Mucosa of stomach (tissue), 1 donor: ENCODE results near the gene UBE2J2.

Experiments
- H3K27me3 ChIP-seq: one replicate; pipeline ENCODE4 v1.7.0; 2013; ENCODE audit warnings: mild to moderate bottlenecking, low read length; ENCODE audit not compliant: control insufficient read depth, insufficient read depth
- H3K36me3 ChIP-seq: one replicate; pipeline ENCODE4 v1.7.0; 2013; ENCODE audit warnings: low read length; ENCODE audit not compliant: control insufficient read depth, insufficient read depth
- H3K4me1 ChIP-seq: one replicate; pipeline ENCODE4 v1.7.0; 2013; ENCODE audit warnings: mild to moderate bottlenecking, low read length; ENCODE audit not compliant: control insufficient read depth, insufficient read depth
- H3K4me3 ChIP-seq: one replicate; pipeline ENCODE4 v1.7.0; 2013; ENCODE audit warnings: low read length
- H3K9ac ChIP-seq: one replicate; pipeline ENCODE4 v1.7.0; 2013; ENCODE audit warnings: mild to moderate bottlenecking, low read length, moderate library complexity
- H3K9me3 ChIP-seq: one replicate; pipeline ENCODE4 v1.7.0; 2013; ENCODE audit warnings: mild to moderate bottlenecking, low read length, moderate library complexity; ENCODE audit not compliant: control insufficient read depth
- donor health status: Pancreatic carcinoma.

UBE2J2 gene

GRCh38 chr1:1208713-1209433 lies 64.8 kb downstream of the UBE2J2 start:
- Histone ChIP-seq H3K27me3 (peaks cover 38% of the 10 kb centered on the region), H3K9ac (no peak overlapping the region), H3K9me3 (no peaks in the 10 kb centered on the region), H3K4me3 (no peak overlapping the region), H3K36me3 (no peaks in the 10 kb centered on the region), H3K4me1 (peaks cover 13% of the 10 kb centered on the region)

GRCh38 chr1:1207571-1207892 lies 66.1 kb downstream of the UBE2J2 start:
- H3K9ac ChIP-seq, result no peak overlapping the region
- H3K4me1 ChIP-seq, result peaks cover 13% of the 10 kb centered on the region
- no peaks in the 10 kb centered on the region for H3K9me3 ChIP-seq
- H3K4me3 ChIP-seq, result no peak overlapping the region
- H3K36me3 ChIP-seq, result no peaks in the 10 kb centered on the region
- peaks cover 46% of the 10 kb centered on the region for H3K27me3 ChIP-seq

GRCh38 chr1:1206966-1207531 lies 66.6 kb downstream of the UBE2J2 start:
- Histone ChIP-seq H3K27me3 (peaks cover 46% of the 10 kb centered on the region), H3K9ac (no peak overlapping the region), H3K36me3 (no peaks in the 10 kb centered on the region), H3K4me3 (no peak overlapping the region), H3K4me1 (peaks cover 13% of the 10 kb centered on the region), H3K9me3 (no peaks in the 10 kb centered on the region)

- H3K4me1 ChIP-seq, result peaks cover 13% of the 10 kb centered on the region
- no peaks in the 10 kb centered on the region for H3K9me3 ChIP-seq
- H3K4me3 ChIP-seq, result no peak within 1 kb of the TSS
- H3K36me3 ChIP-seq, result no peaks in the 10 kb centered on the region
- no peak within 1 kb of the TSS for H3K9ac ChIP-seq
- peaks cover 46% of the 10 kb centered on the region for H3K27me3 ChIP-seq
These were observed 67.2 kb downstream of the UBE2J2 start, which contains the start of gene TNFRSF18 for GRCh38 chr1:1206376-1206965. TSS of gene TNFRSF18 (minus strand) at chr1:1206592. CDS start at chr1:1206571, 21 bp downstream.

GRCh38 chr1:1205769-1206375 lies 67.8 kb downstream of the UBE2J2 start:
- H3K9ac ChIP-seq, result no peak overlapping the region
- no peak overlapping the region for H3K4me3 ChIP-seq
- H3K4me1 ChIP-seq, result peaks cover 13% of the 10 kb centered on the region
- peaks cover 48% of the 10 kb centered on the region for H3K27me3 ChIP-seq
- no peaks in the 10 kb centered on the region for H3K9me3 ChIP-seq
- H3K36me3 ChIP-seq, result no peaks in the 10 kb centered on the region

- Histone ChIP-seq H3K9me3 (no peaks in the 10 kb centered on the region), H3K9ac (no peak overlapping the region), H3K4me3 (no peak overlapping the region), H3K36me3 (no peaks in the 10 kb centered on the region), H3K27me3 (peaks cover 55% of the 10 kb centered on the region), H3K4me1 (peaks cover 13% of the 10 kb centered on the region)
These were observed 68.5 kb downstream of the UBE2J2 start for GRCh38 chr1:1204998-1205768.

- Histone ChIP-seq H3K27me3 (peaks cover 62% of the 10 kb centered on the region), H3K4me1 (peaks cover 13% of the 10 kb centered on the region), H3K9me3 (no peaks in the 10 kb centered on the region), H3K4me3 (no peak overlapping the region), H3K9ac (no peak overlapping the region), H3K36me3 (no peaks in the 10 kb centered on the region)
These were observed 69.2 kb downstream of the UBE2J2 start for GRCh38 chr1:1204425-1204920.
